Thymus (tissue), 11 donors: ENCODE data around the gene TMF1. TPM values are rescaled to one million over a fixed set of nuclear protein-coding genes. Genes with fewer than 3 reads are reported as not detected.
A peak's percentile ranks its signal among the peaks of the same experiment; 100 is the strongest.

Source experiments
- DNase-seq, 9 donors: peaks; one replicate each; pipeline ENCODE4 v3.0.0-alpha.2; 2013; ENCODE audit warnings: low spot score in 9 of 9, low read depth in 6 of 9, missing footprints in 1 of 9
- H3K27ac ChIP-seq, 2 donors: one replicate each; pipeline ENCODE4 v1.5.1; 2013; ENCODE audit warnings: control low read depth in 1 of 2, low read depth in 1 of 2, low read length in 1 of 2, mild to moderate bottlenecking in 1 of 2, moderate library complexity in 1 of 2
- H3K27me3 ChIP-seq, 2 donors: one replicate each; pipeline ENCODE4 v1.5.1; 2013; ENCODE audit warnings: low read length in 1 of 2; ENCODE audit not compliant: control insufficient read depth in 2 of 2, insufficient read depth in 1 of 2
- H3K36me3 ChIP-seq, 2 donors: one replicate each; pipeline ENCODE4 v1.5.1; 2013; ENCODE audit warnings: low read length in 1 of 2, mild to moderate bottlenecking in 1 of 2, moderate library complexity in 1 of 2; ENCODE audit not compliant: control insufficient read depth in 2 of 2, insufficient read depth in 2 of 2
- H3K4me1 ChIP-seq, 2 donors: one replicate each; pipeline ENCODE4 v1.5.1; 2013; ENCODE audit warnings: low read length in 2 of 2; ENCODE audit not compliant: control insufficient read depth in 2 of 2, insufficient read depth in 2 of 2
- H3K4me3 ChIP-seq, 2 donors: one replicate each; pipeline ENCODE4 v1.5.1; 2013; ENCODE audit warnings: low read length in 2 of 2, control low read depth in 1 of 2, mild to moderate bottlenecking in 1 of 2
- H3K9me3 ChIP-seq, 2 donors: one replicate each; pipeline ENCODE4 v1.5.1; 2013; ENCODE audit warnings: low read length in 1 of 2, mild to moderate bottlenecking in 1 of 2; ENCODE audit not compliant: control insufficient read depth in 2 of 2, insufficient read depth in 1 of 2
- WGBS: extraction: QIAGEN DNeasy Blood & Tissue Kit; methylation state at CpG from one replicate; pipeline ENCODE4 v1.1.7; 2013; 5-methylcytosine and 5-hydroxymethylcytosine counted together
- polyA plus RNA-seq: library from polyadenylated mRNA; stranded (reverse); fragments of 200-250 nt; gene quantifications from one replicate; pipeline ENCODE4 v1.2.3, GENCODE V29; 2013
- total RNA-seq: library from RNA; stranded (reverse); fragments of 120-200 nt; gene quantifications from one replicate; pipeline ENCODE4 v1.2.4, GENCODE V29; 2013
- donor health status: healthy.

Gene TMF1
- total and polyA plus RNA-seq, 2 donors, result 13.6 to 21.2 TPM

GRCh38 chr3:69092030-69092516 is 39.9 kb upstream of the TMF1 start:
- Histone ChIP-seq H3K27ac (peak overlapping the region; percentile 95 to 98), H3K9me3 (no peaks in the 10 kb centered on the region), H3K4me1 (peaks cover 32 to 58% of the 10 kb centered on the region in 2 donors), H3K36me3 (peaks cover 9 to 26% of the 10 kb centered on the region in 2 donors), H3K27me3 (no peaks in the 10 kb centered on the region), H3K4me3 (peak overlapping the region; percentile 24 to 39)
- WGBS, result 4% methylated on average over 4 of the region's 4 CpGs
- peak in 5 of 9 donors; percentile 24 to 75 (median 52) for DNase-seq

GRCh38 chr3:69091389-69092029 is 39.4 kb upstream of the TMF1 start:
- DNase-seq, result no peak
- no peaks in the 10 kb centered on the region for H3K9me3 ChIP-seq
- 49% methylated on average over 5 of the region's 5 CpGs for WGBS
- peaks cover 9 to 26% of the 10 kb centered on the region in 2 donors for H3K36me3 ChIP-seq
- peaks cover 37 to 64% of the 10 kb centered on the region in 2 donors for H3K4me1 ChIP-seq
- no peaks in the 10 kb centered on the region for H3K27me3 ChIP-seq
- no peak overlapping the region for H3K4me3 ChIP-seq
- peak overlapping the region; percentile 95 to 98 for H3K27ac ChIP-seq

- 94% methylated on average over 3 of the region's 3 CpGs for WGBS
- Histone ChIP-seq H3K4me3 (no peak overlapping the region), H3K27me3 (no peaks in the 10 kb centered on the region), H3K27ac (no peak overlapping the region), H3K4me1 (peaks cover 33 to 61% of the 10 kb centered on the region in 2 donors), H3K9me3 (no peaks in the 10 kb centered on the region), H3K36me3 (peaks cover 9 to 26% of the 10 kb centered on the region in 2 donors)
- DNase-seq, result no peak
Measured at GRCh38 chr3:69090021-69090420, 37.9 kb upstream of the TMF1 start.

- WGBS, result 89% methylated on average over 2 of the region's 2 CpGs
- DNase-seq, result no peak
- no peaks in the 10 kb centered on the region for H3K27me3 ChIP-seq
- no peaks in the 10 kb centered on the region for H3K9me3 ChIP-seq
- H3K4me1 ChIP-seq, result peaks cover 31 to 55% of the 10 kb centered on the region in 2 donors
- H3K27ac ChIP-seq, result no peak overlapping the region
- H3K36me3 ChIP-seq, result peaks cover 6 to 20% of the 10 kb centered on the region in 2 donors
- H3K4me3 ChIP-seq, result no peak overlapping the region
Measured at GRCh38 chr3:69088063-69088462, 35.9 kb upstream of the TMF1 start.

- H3K4me3 ChIP-seq, result peak overlapping the region; percentile 13 to 18
- H3K9me3 ChIP-seq, result no peaks in the 10 kb centered on the region
- no peaks in the 10 kb centered on the region for H3K27me3 ChIP-seq
- WGBS, result 96% methylated on average over 3 of the region's 3 CpGs
- peaks cover 6 to 20% of the 10 kb centered on the region in 2 donors for H3K36me3 ChIP-seq
- H3K4me1 ChIP-seq, result peaks cover 29 to 55% of the 10 kb centered on the region in 2 donors
- DNase-seq, result no peak
- H3K27ac ChIP-seq, result peak overlapping the region; percentile 65 to 95
Measured at GRCh38 chr3:69087030-69087791, 35.1 kb upstream of the TMF1 start.

- peaks cover 20 to 52% of the 10 kb centered on the region in 2 donors for H3K4me1 ChIP-seq
- WGBS, result 7% methylated on average over 8 of the region's 8 CpGs
- H3K27ac ChIP-seq, result peak overlapping the region; percentile 93 to 95
- H3K4me3 ChIP-seq, result peak overlapping the region; percentile 96 to 97
- H3K27me3 ChIP-seq, result no peaks in the 10 kb centered on the region
- DNase-seq, result peak in 5 of 9 donors; percentile 16 to 65 (median 34)
- H3K9me3 ChIP-seq, result no peaks in the 10 kb centered on the region
- H3K36me3 ChIP-seq, result peaks cover 3 to 20% of the 10 kb centered on the region in 2 donors
Measured at GRCh38 chr3:69085833-69086722, 33.9 kb upstream of the TMF1 start.

- Histone ChIP-seq H3K27ac (peak overlapping the region; percentile 93 to 95), H3K27me3 (no peaks in the 10 kb centered on the region), H3K4me1 (peaks cover 20 to 52% of the 10 kb centered on the region in 2 donors), H3K36me3 (peaks cover 3 to 16% of the 10 kb centered on the region in 2 donors), H3K9me3 (no peaks in the 10 kb centered on the region), H3K4me3 (peak overlapping the region; percentile 96 to 97)
- under 1% methylated on average over 26 of the region's 26 CpGs for WGBS
- DNase-seq, result peak in 2 of 9 donors; percentile 18 to 55
Measured at GRCh38 chr3:69085168-69085832, 33.2 kb upstream of the TMF1 start.
